H9 (cell line): ENCODE results near the gene TGM2. TPM values are rescaled to one million over a fixed set of nuclear protein-coding genes. Genes with fewer than 3 reads are reported as not detected.

ENCODE experiments used
- DNase-seq: peaks from one replicate; pipeline ENCODE4 v3.0.0-alpha.2; 2017
- H2AFZ ChIP-seq: one replicate; pipeline ENCODE4 v1.6.1; 2013; ENCODE audit warnings: mild to moderate bottlenecking, low read length, control low read depth, moderate library complexity
- H2AK5ac ChIP-seq: 2 replicates; pipeline ENCODE4 v1.6.1; 2013; ENCODE audit warnings: low read length, control low read depth, mixed read lengths; ENCODE audit not compliant: insufficient read length
- H2BK120ac ChIP-seq: one replicate; pipeline ENCODE4 v1.6.1; 2013; ENCODE audit warnings: low read depth, mild to moderate bottlenecking, low read length, control low read depth, inconsistent platforms; ENCODE audit not compliant: poor library complexity, severe bottlenecking
- H2BK12ac ChIP-seq: 2 replicates; pipeline ENCODE4 v1.6.1; 2013; ENCODE audit warnings: low read length, control low read depth, mixed read lengths, low read depth; ENCODE audit not compliant: insufficient read length
- H2BK15ac ChIP-seq: 2 replicates; pipeline ENCODE4 v1.6.1; 2013; ENCODE audit warnings: low read depth, low read length, control low read depth
- H2BK20ac ChIP-seq: one replicate; pipeline ENCODE4 v1.6.1; 2013; ENCODE audit warnings: low read depth, mild to moderate bottlenecking, low read length, control low read depth, inconsistent platforms; ENCODE audit not compliant: poor library complexity, severe bottlenecking
- H2BK5ac ChIP-seq: 2 replicates; pipeline ENCODE4 v1.6.1; 2013; ENCODE audit warnings: low read length, control low read depth, mixed read lengths; ENCODE audit not compliant: insufficient read length
- H3K14ac ChIP-seq: 2 replicates; pipeline ENCODE4 v1.6.1; 2013; ENCODE audit warnings: low read length, control low read depth; ENCODE audit not compliant: insufficient read depth
- H3K18ac ChIP-seq: 2 replicates; pipeline ENCODE4 v1.6.1; 2013; ENCODE audit warnings: low read depth, mild to moderate bottlenecking, mixed read lengths, low read length, control low read depth; ENCODE audit not compliant: insufficient read length
- H3K23ac ChIP-seq: 2 replicates; pipeline ENCODE4 v1.6.1; 2013; ENCODE audit warnings: low read length, control low read depth, mixed read lengths, low read depth; ENCODE audit not compliant: insufficient read length
- H3K23me2 ChIP-seq: 2 replicates; pipeline ENCODE4 v1.6.1; 2013; ENCODE audit warnings: low read depth, mild to moderate bottlenecking, mixed read lengths, low read length, control low read depth; ENCODE audit not compliant: insufficient read length, poor library complexity, severe bottlenecking
- H3K27ac ChIP-seq: 2 replicates; pipeline ENCODE4 v1.5.1; 2013; ENCODE audit warnings: low read length, control low read depth, mixed read lengths, low read depth; ENCODE audit not compliant: insufficient read length
- H3K27me3 ChIP-seq: 2 replicates; pipeline ENCODE4 v1.6.1; 2013; ENCODE audit warnings: low read length, control low read depth, inconsistent platforms; ENCODE audit not compliant: insufficient read depth
- H3K4ac ChIP-seq: 2 replicates; pipeline ENCODE4 v1.6.1; 2013; ENCODE audit warnings: low read depth, mild to moderate bottlenecking, control low read depth, inconsistent platforms, low read length, moderate library complexity
- H3K4me1 ChIP-seq: 2 replicates; pipeline ENCODE4 v1.6.1; 2013; ENCODE audit warnings: low read length, control low read depth, inconsistent platforms; ENCODE audit not compliant: insufficient read depth
- H3K4me2 ChIP-seq: 2 replicates; pipeline ENCODE4 v1.6.1; 2013; ENCODE audit warnings: low read length, control low read depth, mixed read lengths; ENCODE audit not compliant: insufficient read length, insufficient read depth
- H3K56ac ChIP-seq: 2 replicates; pipeline ENCODE4 v1.6.1; 2013; ENCODE audit warnings: low read depth, mild to moderate bottlenecking, mixed read lengths, low read length, control low read depth; ENCODE audit not compliant: insufficient read length
- H3K79me1 ChIP-seq: 2 replicates; pipeline ENCODE4 v1.6.1; 2013; ENCODE audit warnings: low read depth, mild to moderate bottlenecking, moderate library complexity, low read length, control low read depth, inconsistent platforms; ENCODE audit not compliant: insufficient read depth, poor library complexity, severe bottlenecking
- H3K79me2 ChIP-seq: 2 replicates; pipeline ENCODE4 v1.6.1; 2013; ENCODE audit warnings: low read length, control low read depth, inconsistent platforms; ENCODE audit not compliant: insufficient read depth
- H3K9ac ChIP-seq: 2 replicates; pipeline ENCODE4 v1.6.1; 2013; ENCODE audit warnings: low read length, control low read depth, mixed read lengths; ENCODE audit not compliant: insufficient read length; ENCODE audit errors: extremely low read depth
- H3K9me3 ChIP-seq: one replicate; pipeline ENCODE4 v1.6.1; 2013; ENCODE audit warnings: low read depth, low read length, inconsistent platforms; ENCODE audit not compliant: control insufficient read depth
- H3T11ph ChIP-seq: one replicate; pipeline ENCODE4 v1.6.1; 2013; ENCODE audit warnings: mild to moderate bottlenecking, low read length, control low read depth, inconsistent platforms
- H4K20me1 ChIP-seq: one replicate; pipeline ENCODE4 v1.6.1; 2013; ENCODE audit not compliant: control insufficient read depth, insufficient read length, insufficient read depth
- H4K5ac ChIP-seq: 2 replicates; pipeline ENCODE4 v1.6.1; 2013; ENCODE audit warnings: low read depth, mild to moderate bottlenecking, mixed read lengths, low read length, control low read depth; ENCODE audit not compliant: insufficient read length
- H4K8ac ChIP-seq: replicated peaks from 2 replicates; pipeline ENCODE4 v1.6.1; 2013; ENCODE audit warnings: low read length, control low read depth, mixed read lengths, low read depth; ENCODE audit not compliant: insufficient read length
- H4K91ac ChIP-seq: 2 replicates; pipeline ENCODE4 v1.6.1; 2013; ENCODE audit warnings: low read depth, mild to moderate bottlenecking, moderate library complexity, mixed read lengths, low read length, control low read depth; ENCODE audit not compliant: insufficient read length
- H3K27ac Mint-ChIP-seq, 3 experiments: 2 replicates in 2 of 3; 3 replicates in 1 of 3; pipeline ENCODE4 v1.8.0; 2020 to 2021; ENCODE audit warnings: mixed read lengths in 3 of 3, mild to moderate bottlenecking in 1 of 3, moderate library complexity in 1 of 3
- H3K27me3 Mint-ChIP-seq: 2 replicates; pipeline ENCODE4 v1.8.0; 2021; ENCODE audit warnings: low read depth, mild to moderate bottlenecking, moderate library complexity, mixed read lengths
- H3K36me3 Mint-ChIP-seq, 3 experiments: 2 replicates in 2 of 3; 3 replicates in 1 of 3; pipeline ENCODE4 v1.8.0; 2020 to 2021; ENCODE audit warnings: low read depth in 3 of 3, mixed read lengths in 3 of 3; ENCODE audit not compliant: insufficient read depth in 1 of 3
- H3K4me1 Mint-ChIP-seq, 2 experiments: 2 replicates each; pipeline ENCODE4 v1.8.0; 2020; ENCODE audit warnings: mixed read lengths in 2 of 2
- H3K4me3 Mint-ChIP-seq, 2 experiments: 2 replicates in 1 of 2; 3 replicates in 1 of 2; pipeline ENCODE4 v1.8.0; 2020 to 2021; ENCODE audit warnings: mild to moderate bottlenecking in 2 of 2, mixed read lengths in 2 of 2, moderate library complexity in 1 of 2
- H3K9me3 Mint-ChIP-seq, 2 experiments: 2 replicates in 1 of 2; 3 replicates in 1 of 2; pipeline ENCODE4 v1.8.0; 2020; ENCODE audit warnings: mild to moderate bottlenecking in 2 of 2, mixed read lengths in 2 of 2, moderate library complexity in 1 of 2
- CTCF ChIP-seq: fragments of 200-600 bp; sonication (generic); conservative IDR thresholded peaks from 3 replicates; pipeline ENCODE4 v1.8.0; 2021; ENCODE audit warnings: antibody characterized with exemption, mild to moderate bottlenecking
- WGBS: extraction: QIAGEN DNeasy Blood & Tissue Kit; methylation state at CpG from one replicate; pipeline ENCODE4 v1.1.7; 2013; ENCODE audit warnings: missing lambda C conversion rate, low lambda C conversion rate, mixed read lengths; ENCODE audit not compliant: insufficient read length; ENCODE audit errors: extremely low coverage; 5-methylcytosine and 5-hydroxymethylcytosine counted together
- total RNA-seq: library from RNA; stranded (reverse); gene quantifications from 2 replicates; pipeline ENCODE4 v1.2.1, GENCODE V29; 2021

TGM2 gene
- total RNA-seq, 1 experiment from 2014 or later: 1.1 TPM

- WGBS: no CpG with 5 or more reads among the region's 14 CpGs
- Histone ChIP-seq H4K5ac (no peak overlapping the region), H4K20me1 (no peaks in the 10 kb centered on the region), H3T11ph (no peak overlapping the region), H3K4me1 (no peaks in the 10 kb centered on the region), H2AK5ac (no peak overlapping the region), H3K23ac (no peak overlapping the region), H2AFZ (no peak overlapping the region), H2BK15ac (no peak overlapping the region), H2BK20ac (no peak overlapping the region), H3K79me1 (no peaks in the 10 kb centered on the region), H3K9me3 (no peaks in the 10 kb centered on the region), H3K9ac (no peak overlapping the region), H3K23me2 (no peaks in the 10 kb centered on the region), H3K18ac (no peak overlapping the region), H4K91ac (no peak overlapping the region), H3K4ac (no peak overlapping the region), H3K4me2 (no peak overlapping the region), H3K27ac (no peak overlapping the region), H3K79me2 (no peaks in the 10 kb centered on the region), H2BK12ac (no peak overlapping the region), H4K8ac (no peak overlapping the region), H3K56ac (no peak overlapping the region), H2BK120ac (no peak overlapping the region), H3K27me3 (no peaks in the 10 kb centered on the region), H3K14ac (no peak overlapping the region), H2BK5ac (no peak overlapping the region)
- no peak for TF ChIP-seq CTCF
- H3K4me3 Mint-ChIP-seq: no peak overlapping the region
- H3K36me3 Mint-ChIP-seq: no peaks in the 10 kb centered on the region
- H3K4me1 Mint-ChIP-seq: peaks cover 12 to 13% of the 10 kb centered on the region in 2 experiments
- H3K9me3 Mint-ChIP-seq: no peaks in the 10 kb centered on the region
- no peaks in the 10 kb centered on the region; the same call in none of the 2 replicates for H3K27me3 Mint-ChIP-seq
- no peak overlapping the region for H3K27ac Mint-ChIP-seq
- DNase-seq: no peak
Measured at GRCh38 chr20:38136421-38137245, 28.4 kb downstream of the TGM2 start.
